GM23338 (cell line): Measurements from ENCODE around the gene NPAS2. TPM values are rescaled to one million over a fixed set of nuclear protein-coding genes. Genes with fewer than 3 reads are reported as not detected.

Experiments used
- ATAC-seq: fragments of 200-7000 bp; cut with Tn5 transposase; 3 replicates; pipeline ENCODE4 v1.9.1; 2020
- DNase-seq: peaks from one replicate; pipeline ENCODE4 v3.0.0-alpha.2; 2015; ENCODE audit warnings: low spot score
- H2AFZ ChIP-seq: fragments of 200-600 bp; sonication (generic); 2 replicates; pipeline ENCODE4 v1.8.0; 2016; ENCODE audit warnings: antibody characterized with exemption, mild to moderate bottlenecking, moderate library complexity
- H3F3A ChIP-seq: fragments of 200-600 bp; sonication (generic); replicated peaks from 2 replicates; pipeline ENCODE4 v1.8.0; 2017; ENCODE audit warnings: antibody characterized with exemption, mixed run types, low read depth
- H3K27ac ChIP-seq: fragments of 200-600 bp; sonication (generic); 2 replicates; pipeline ENCODE4 v1.6.1; 2016; ENCODE audit warnings: low read depth
- H3K27me3 ChIP-seq: fragments of 200-600 bp; sonication (generic); 2 replicates; pipeline ENCODE4 v1.8.0; 2016; ENCODE audit warnings: mild to moderate bottlenecking, mixed run types, moderate library complexity; ENCODE audit not compliant: insufficient read depth
- H3K36me3 ChIP-seq: fragments of 200-600 bp; sonication (generic); 2 replicates; pipeline ENCODE4 v1.8.0; 2016; ENCODE audit warnings: mild to moderate bottlenecking; ENCODE audit not compliant: insufficient read depth
- H3K4me1 ChIP-seq: fragments of 200-600 bp; sonication (generic); 2 replicates; pipeline ENCODE4 v1.8.0; 2016; ENCODE audit warnings: mild to moderate bottlenecking, moderate library complexity; ENCODE audit not compliant: insufficient read depth
- H3K4me2 ChIP-seq: fragments of 200-600 bp; sonication (generic); 2 replicates; pipeline ENCODE4 v1.7.1; 2017; ENCODE audit warnings: mixed run types
- H3K4me3 ChIP-seq: fragments of 200-600 bp; sonication (generic); 2 replicates; pipeline ENCODE4 v1.6.1; 2016; ENCODE audit warnings: mixed run types
- H3K79me2 ChIP-seq: fragments of 200-600 bp; sonication (generic); replicated peaks from 2 replicates; pipeline ENCODE4 v1.8.0; 2017; ENCODE audit warnings: mild to moderate bottlenecking; ENCODE audit not compliant: insufficient read depth
- H3K9me2 ChIP-seq: fragments of 200-600 bp; sonication (generic); 2 replicates; pipeline ENCODE4 v1.8.0; 2017; ENCODE audit not compliant: insufficient read depth
- H4K20me1 ChIP-seq: fragments of 200-600 bp; sonication (generic); replicated peaks from 2 replicates; pipeline ENCODE4 v1.8.0; 2017; ENCODE audit warnings: mild to moderate bottlenecking; ENCODE audit not compliant: insufficient read depth
- H3K27ac Mint-ChIP-seq: 2 replicates; pipeline ENCODE4 v1.8.0; 2020; ENCODE audit warnings: inconsistent platforms, mild to moderate bottlenecking, moderate library complexity, mixed read lengths
- H3K27me3 Mint-ChIP-seq: 3 replicates; pipeline ENCODE4 v1.8.0; 2022; ENCODE audit warnings: low read depth, mild to moderate bottlenecking, moderate library complexity, mixed read lengths, inconsistent platforms; ENCODE audit not compliant: insufficient read depth, poor library complexity
- H3K36me3 Mint-ChIP-seq: 3 replicates; pipeline ENCODE4 v1.8.0; 2021; ENCODE audit warnings: low read depth, mild to moderate bottlenecking, inconsistent platforms, moderate library complexity, mixed read lengths
- H3K4me1 Mint-ChIP-seq: 3 replicates; pipeline ENCODE4 v1.8.0; 2020; ENCODE audit warnings: mild to moderate bottlenecking, inconsistent platforms, mixed read lengths
- H3K4me3 Mint-ChIP-seq: 3 replicates; pipeline ENCODE4 v1.8.0; 2021; ENCODE audit warnings: moderate library complexity, mild to moderate bottlenecking, inconsistent platforms, mixed read lengths
- H3K9me3 Mint-ChIP-seq: 3 replicates; pipeline ENCODE4 v1.8.0; 2020; ENCODE audit warnings: moderate library complexity, mild to moderate bottlenecking, inconsistent platforms, mixed read lengths
- EZH2phosphoT487 ChIP-seq: fragments of 200-600 bp; sonication (generic); IDR thresholded peaks from one replicate; pipeline ENCODE4 v1.8.1; 2018; ENCODE audit warnings: antibody characterized with exemption; ENCODE audit not compliant: unreplicated experiment
- NANOG ChIP-seq: IDR thresholded peaks from 2 replicates; pipeline ENCODE4 v1.6.1; 2016; ENCODE audit warnings: antibody characterized with exemption, borderline replicate concordance
- POLR2AphosphoS5 ChIP-seq: IDR thresholded peaks from 2 replicates; pipeline ENCODE4 v1.6.1; 2016; ENCODE audit warnings: antibody characterized with exemption, low read depth
- ZNF114 ChIP-seq: fragments of 250-450 bp; sonication (Bioruptor Pico); IDR thresholded peaks from 2 replicates; pipeline ENCODE4 v1.5.0; 2020; ENCODE audit warnings: mild to moderate bottlenecking, moderate library complexity
- ZNF331 ChIP-seq: fragments of 250-450 bp; sonication (Bioruptor Pico); IDR thresholded peaks from 2 replicates; pipeline ENCODE4 v1.5.0; 2020; ENCODE audit warnings: low read depth, mild to moderate bottlenecking, moderate library complexity
- polyA plus RNA-seq: library from polyadenylated mRNA; unstranded; fragments of >200 nt; fragmentation: Nextera tagmentation; extraction: Ambion mirVana; gene quantifications from 2 replicates; pipeline ENCODE4 v1.2.1, GENCODE V29; 2016
- total RNA-seq: library from RNA; depleted of rRNA; stranded (reverse); fragments of >200 nt; shearing (Covaris generic); gene quantifications from 2 replicates; pipeline ENCODE4 v1.2.3, GENCODE V29; 2014
- TF ChIP-seq, protein P1 (sequence below): fragments of 250-450 bp; sonication (Bioruptor Pico); IDR thresholded peaks from 2 replicates; pipeline ENCODE4 v1.5.0; 2020; ENCODE audit warnings: mild to moderate bottlenecking, moderate library complexity
- TF ChIP-seq, protein P2 (sequence below): IDR thresholded peaks from one replicate; pipeline ENCODE4 v1.6.1; 2018; ENCODE audit warnings: antibody characterized with exemption; ENCODE audit not compliant: unreplicated experiment
- TF ChIP-seq, protein P3 (sequence below), 2 experiments: fragments of 200-600 bp in 1 of 2; sonication (generic) in 1 of 2; conservative IDR thresholded peaks; 2 replicates each; pipeline versions ENCODE4 v1.5.1 to v1.6.1; 2016 to 2017; ENCODE audit warnings: antibody characterized with exemption in 2 of 2, low read depth in 2 of 2, mild to moderate bottlenecking in 2 of 2, moderate library complexity in 1 of 2

Gene NPAS2
- total and polyA plus RNA-seq, 2 experiments from 2014 or later, result 0.56 to 1.1 TPM

DNA sequence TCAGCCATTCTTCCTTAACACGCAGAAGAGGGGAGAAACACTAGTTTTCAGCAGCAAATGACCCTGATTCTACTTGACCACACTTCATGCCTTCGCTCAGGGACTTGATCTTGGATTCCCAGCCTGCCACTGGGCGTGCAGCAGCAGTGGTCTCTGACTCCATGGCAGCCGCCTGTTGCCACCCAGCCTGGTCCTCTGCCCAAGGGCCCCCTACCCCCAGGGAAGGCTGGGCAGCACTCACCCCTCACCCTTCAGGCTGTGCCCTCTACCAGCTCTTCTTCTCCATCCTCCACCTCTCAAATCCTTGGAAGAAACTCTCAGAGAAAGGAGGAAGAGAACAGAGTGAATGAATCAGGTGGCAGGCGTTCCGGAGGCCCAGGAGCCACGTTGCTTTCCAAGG lies 150.1 kb downstream of the NPAS2 start:
- Mint-ChIP-seq H3K4me3 (no peak overlapping the region), H3K4me1 (peaks cover 6% of the 10 kb centered on the region; the same call in 2 of the 3 replicates)
- no peak overlapping the region for H3K27ac ChIP-seq

More for the DNA sequence above, 150.1 kb downstream of the NPAS2 start:
- Mint-ChIP-seq H3K36me3 (no peaks in the 10 kb centered on the region), H3K9me3 (no peaks in the 10 kb centered on the region), H3K27ac (no peak overlapping the region), H3K27me3 (peaks cover 3% of the 10 kb centered on the region)
- H2AFZ ChIP-seq, result no peak overlapping the region
- no peaks in the 10 kb centered on the region for H3F3A ChIP-seq
- H3K36me3 ChIP-seq, result no peaks in the 10 kb centered on the region
- H3K27me3 ChIP-seq, result no peaks in the 10 kb centered on the region
- peaks cover 8% of the 10 kb centered on the region; the same call in 1 of the 2 replicates for H3K9me2 ChIP-seq
- H3K79me2 ChIP-seq, result no peaks in the 10 kb centered on the region
- H3K4me3 ChIP-seq, result no peak overlapping the region
- DNase-seq (no peak), ATAC-seq (no peak)
- no peaks in the 10 kb centered on the region for H3K4me1 ChIP-seq
- no peak overlapping the region for H3K4me2 ChIP-seq
- TF ChIP-seq, protein P1, sequence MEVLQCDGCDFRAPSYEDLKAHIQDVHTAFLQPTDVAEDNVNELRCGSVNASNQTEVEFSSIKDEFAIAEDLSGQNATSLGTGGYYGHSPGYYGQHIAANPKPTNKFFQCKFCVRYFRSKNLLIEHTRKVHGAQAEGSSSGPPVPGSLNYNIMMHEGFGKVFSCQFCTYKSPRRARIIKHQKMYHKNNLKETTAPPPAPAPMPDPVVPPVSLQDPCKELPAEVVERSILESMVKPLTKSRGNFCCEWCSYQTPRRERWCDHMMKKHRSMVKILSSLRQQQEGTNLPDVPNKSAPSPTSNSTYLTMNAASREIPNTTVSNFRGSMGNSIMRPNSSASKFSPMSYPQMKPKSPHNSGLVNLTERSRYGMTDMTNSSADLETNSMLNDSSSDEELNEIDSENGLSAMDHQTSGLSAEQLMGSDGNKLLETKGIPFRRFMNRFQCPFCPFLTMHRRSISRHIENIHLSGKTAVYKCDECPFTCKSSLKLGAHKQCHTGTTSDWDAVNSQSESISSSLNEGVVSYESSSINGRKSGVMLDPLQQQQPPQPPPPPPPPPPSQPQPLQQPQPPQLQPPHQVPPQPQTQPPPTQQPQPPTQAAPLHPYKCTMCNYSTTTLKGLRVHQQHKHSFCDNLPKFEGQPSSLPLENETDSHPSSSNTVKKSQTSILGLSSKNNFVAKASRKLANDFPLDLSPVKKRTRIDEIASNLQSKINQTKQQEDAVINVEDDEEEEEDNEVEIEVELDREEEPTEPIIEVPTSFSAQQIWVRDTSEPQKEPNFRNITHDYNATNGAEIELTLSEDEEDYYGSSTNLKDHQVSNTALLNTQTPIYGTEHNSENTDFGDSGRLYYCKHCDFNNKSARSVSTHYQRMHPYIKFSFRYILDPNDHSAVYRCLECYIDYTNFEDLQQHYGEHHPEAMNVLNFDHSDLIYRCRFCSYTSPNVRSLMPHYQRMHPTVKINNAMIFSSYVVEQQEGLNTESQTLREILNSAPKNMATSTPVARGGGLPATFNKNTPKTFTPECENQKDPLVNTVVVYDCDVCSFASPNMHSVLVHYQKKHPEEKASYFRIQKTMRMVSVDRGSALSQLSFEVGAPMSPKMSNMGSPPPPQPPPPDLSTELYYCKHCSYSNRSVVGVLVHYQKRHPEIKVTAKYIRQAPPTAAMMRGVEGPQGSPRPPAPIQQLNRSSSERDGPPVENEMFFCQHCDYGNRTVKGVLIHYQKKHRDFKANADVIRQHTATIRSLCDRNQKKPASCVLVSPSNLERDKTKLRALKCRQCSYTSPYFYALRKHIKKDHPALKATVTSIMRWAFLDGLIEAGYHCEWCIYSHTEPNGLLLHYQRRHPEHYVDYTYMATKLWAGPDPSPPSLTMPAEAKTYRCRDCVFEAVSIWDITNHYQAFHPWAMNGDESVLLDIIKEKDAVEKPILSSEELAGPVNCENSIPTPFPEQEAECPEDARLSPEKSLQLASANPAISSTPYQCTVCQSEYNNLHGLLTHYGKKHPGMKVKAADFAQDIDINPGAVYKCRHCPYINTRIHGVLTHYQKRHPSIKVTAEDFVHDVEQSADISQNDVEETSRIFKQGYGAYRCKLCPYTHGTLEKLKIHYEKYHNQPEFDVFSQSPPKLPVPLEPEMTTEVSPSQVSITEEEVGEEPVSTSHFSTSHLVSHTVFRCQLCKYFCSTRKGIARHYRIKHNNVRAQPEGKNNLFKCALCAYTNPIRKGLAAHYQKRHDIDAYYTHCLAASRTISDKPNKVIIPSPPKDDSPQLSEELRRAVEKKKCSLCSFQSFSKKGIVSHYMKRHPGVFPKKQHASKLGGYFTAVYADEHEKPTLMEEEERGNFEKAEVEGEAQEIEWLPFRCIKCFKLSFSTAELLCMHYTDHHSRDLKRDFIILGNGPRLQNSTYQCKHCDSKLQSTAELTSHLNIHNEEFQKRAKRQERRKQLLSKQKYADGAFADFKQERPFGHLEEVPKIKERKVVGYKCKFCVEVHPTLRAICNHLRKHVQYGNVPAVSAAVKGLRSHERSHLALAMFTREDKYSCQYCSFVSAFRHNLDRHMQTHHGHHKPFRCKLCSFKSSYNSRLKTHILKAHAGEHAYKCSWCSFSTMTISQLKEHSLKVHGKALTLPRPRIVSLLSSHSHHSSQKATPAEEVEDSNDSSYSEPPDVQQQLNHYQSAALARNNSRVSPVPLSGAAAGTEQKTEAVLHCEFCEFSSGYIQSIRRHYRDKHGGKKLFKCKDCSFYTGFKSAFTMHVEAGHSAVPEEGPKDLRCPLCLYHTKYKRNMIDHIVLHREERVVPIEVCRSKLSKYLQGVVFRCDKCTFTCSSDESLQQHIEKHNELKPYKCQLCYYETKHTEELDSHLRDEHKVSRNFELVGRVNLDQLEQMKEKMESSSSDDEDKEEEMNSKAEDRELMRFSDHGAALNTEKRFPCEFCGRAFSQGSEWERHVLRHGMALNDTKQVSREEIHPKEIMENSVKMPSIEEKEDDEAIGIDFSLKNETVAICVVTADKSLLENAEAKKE (CRISPR knock-in tag), result no peak
- no peak for TF ChIP-seq EZH2phosphoT487
- TF ChIP-seq ZNF114 (CRISPR knock-in tag), result no peak
- no peak for TF ChIP-seq POLR2AphosphoS5
- TF ChIP-seq ZNF331 (CRISPR knock-in tag), result no peak
- TF ChIP-seq NANOG, result no peak
- TF ChIP-seq, protein P2, sequence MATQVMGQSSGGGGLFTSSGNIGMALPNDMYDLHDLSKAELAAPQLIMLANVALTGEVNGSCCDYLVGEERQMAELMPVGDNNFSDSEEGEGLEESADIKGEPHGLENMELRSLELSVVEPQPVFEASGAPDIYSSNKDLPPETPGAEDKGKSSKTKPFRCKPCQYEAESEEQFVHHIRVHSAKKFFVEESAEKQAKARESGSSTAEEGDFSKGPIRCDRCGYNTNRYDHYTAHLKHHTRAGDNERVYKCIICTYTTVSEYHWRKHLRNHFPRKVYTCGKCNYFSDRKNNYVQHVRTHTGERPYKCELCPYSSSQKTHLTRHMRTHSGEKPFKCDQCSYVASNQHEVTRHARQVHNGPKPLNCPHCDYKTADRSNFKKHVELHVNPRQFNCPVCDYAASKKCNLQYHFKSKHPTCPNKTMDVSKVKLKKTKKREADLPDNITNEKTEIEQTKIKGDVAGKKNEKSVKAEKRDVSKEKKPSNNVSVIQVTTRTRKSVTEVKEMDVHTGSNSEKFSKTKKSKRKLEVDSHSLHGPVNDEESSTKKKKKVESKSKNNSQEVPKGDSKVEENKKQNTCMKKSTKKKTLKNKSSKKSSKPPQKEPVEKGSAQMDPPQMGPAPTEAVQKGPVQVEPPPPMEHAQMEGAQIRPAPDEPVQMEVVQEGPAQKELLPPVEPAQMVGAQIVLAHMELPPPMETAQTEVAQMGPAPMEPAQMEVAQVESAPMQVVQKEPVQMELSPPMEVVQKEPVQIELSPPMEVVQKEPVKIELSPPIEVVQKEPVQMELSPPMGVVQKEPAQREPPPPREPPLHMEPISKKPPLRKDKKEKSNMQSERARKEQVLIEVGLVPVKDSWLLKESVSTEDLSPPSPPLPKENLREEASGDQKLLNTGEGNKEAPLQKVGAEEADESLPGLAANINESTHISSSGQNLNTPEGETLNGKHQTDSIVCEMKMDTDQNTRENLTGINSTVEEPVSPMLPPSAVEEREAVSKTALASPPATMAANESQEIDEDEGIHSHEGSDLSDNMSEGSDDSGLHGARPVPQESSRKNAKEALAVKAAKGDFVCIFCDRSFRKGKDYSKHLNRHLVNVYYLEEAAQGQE, result no peak
- TF ChIP-seq, protein P3, sequence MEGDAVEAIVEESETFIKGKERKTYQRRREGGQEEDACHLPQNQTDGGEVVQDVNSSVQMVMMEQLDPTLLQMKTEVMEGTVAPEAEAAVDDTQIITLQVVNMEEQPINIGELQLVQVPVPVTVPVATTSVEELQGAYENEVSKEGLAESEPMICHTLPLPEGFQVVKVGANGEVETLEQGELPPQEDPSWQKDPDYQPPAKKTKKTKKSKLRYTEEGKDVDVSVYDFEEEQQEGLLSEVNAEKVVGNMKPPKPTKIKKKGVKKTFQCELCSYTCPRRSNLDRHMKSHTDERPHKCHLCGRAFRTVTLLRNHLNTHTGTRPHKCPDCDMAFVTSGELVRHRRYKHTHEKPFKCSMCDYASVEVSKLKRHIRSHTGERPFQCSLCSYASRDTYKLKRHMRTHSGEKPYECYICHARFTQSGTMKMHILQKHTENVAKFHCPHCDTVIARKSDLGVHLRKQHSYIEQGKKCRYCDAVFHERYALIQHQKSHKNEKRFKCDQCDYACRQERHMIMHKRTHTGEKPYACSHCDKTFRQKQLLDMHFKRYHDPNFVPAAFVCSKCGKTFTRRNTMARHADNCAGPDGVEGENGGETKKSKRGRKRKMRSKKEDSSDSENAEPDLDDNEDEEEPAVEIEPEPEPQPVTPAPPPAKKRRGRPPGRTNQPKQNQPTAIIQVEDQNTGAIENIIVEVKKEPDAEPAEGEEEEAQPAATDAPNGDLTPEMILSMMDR (conservative IDR thresholded peaks at IDR 0.05; ENCODE audit: low read depth in 2 of 2), result no peak
- H4K20me1 ChIP-seq, result no peaks in the 10 kb centered on the region
